Posterior vena cava (tissue), 2 donors: ENCODE measurements around the gene MYH13. TPM values are rescaled to one million over a fixed set of nuclear protein-coding genes. Genes with fewer than 3 reads are reported as not detected.

ENCODE experiments used
- DNase-seq: peaks from one replicate; pipeline ENCODE4 v3.0.0-alpha.2; 2020; ENCODE audit warnings: low spot score
- intact Hi-C, 2 donors: fragments of 100-400 bp; cut with DNase I; formaldehyde crosslinking; loops; one replicate each; pipeline versions ENCODE4 v1.14.1 to v1.14.2; 2022 to 2023
- total RNA-seq, 2 donors: library from RNA; stranded (reverse); fragmentation: NEBNext Ultra II Directional; extraction: Animal tissue kit (Norgen Biotek cat#: 25700); gene quantifications; one replicate each; pipeline ENCODE4 v1.2.1, GENCODE V29; 2021
- donor health status: DM: yes; HTN: yes; CAD: no.
- donor health status: DM: yes; HTN: yes; CAD: no.

MYH13 gene
- total RNA-seq, 2 donors from 2014 or later: not detected

DNA sequence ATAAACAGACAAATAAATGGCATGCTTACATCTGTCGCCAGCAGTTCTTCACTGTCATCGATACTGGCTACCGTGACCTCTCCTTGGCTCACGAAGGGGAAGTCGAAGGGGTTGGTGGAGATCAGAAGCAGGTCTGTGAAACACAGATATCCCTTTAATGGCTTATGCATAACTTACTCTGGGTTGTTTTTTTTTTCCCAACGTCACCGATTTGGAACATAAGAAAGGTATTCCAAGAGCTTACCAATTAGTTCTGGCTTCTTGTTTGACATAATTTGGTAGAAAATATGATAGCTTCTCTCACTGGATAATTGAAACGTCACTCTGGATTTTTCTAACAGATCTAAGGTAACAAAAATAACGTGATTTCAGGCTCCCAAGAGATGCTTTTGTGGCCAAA lies 18.2 kb downstream of the MYH13 start:
- intact Hi-C loops: loop anchor here in 1 of 2 donors (5.0 kb wide), 1 partner anchor 1178 kb away; no protein-coding TSS in a partner anchor
- no peak for DNase-seq

DNA sequence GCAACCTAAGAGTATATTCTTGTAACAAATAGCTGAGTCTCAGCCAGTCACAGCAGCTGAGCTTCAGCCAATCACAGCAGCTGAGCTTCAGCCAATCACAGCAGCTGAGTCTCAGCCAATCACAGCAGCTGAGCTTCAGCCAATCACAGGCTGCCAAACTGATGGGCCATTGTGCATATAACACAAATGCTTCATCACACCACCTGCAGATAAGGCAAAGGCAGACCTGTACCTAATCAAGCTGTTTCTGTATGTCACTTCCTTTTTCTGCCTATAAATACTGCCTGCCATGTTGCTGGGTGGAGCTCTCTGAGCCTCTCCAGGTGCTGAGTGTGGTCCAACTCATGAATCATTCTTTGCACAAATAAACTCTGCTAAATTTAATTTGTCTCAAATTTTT lies 19.9 kb downstream of the MYH13 start:
- DNase-seq: no peak
- intact Hi-C loops: loop anchor here in 1 of 2 donors (5.0 kb wide), 1 partner anchor 1179 kb away; no protein-coding TSS in a partner anchor

DNA sequence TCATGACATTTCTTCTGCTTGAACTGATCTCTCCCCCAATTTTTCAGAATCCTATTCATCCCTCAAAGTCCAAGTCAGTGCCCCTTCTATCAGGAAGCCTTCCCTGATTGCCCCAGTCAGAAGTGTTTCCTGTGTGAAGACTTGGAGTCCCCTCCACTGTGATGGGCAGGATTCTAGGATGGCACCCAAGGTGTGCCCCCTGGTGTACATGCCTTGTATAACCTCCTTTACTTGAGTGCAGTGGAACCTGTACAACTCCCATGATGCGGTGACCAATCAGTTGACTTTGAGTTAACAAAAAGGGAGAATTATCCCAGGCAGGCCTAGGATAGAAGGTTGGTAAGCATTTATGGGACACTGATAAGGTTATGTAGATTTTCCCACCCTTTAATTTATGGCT lies 23.4 kb downstream of the MYH13 start:
- DNase-seq: no peak
- intact Hi-C loops: no loop called here

DNA sequence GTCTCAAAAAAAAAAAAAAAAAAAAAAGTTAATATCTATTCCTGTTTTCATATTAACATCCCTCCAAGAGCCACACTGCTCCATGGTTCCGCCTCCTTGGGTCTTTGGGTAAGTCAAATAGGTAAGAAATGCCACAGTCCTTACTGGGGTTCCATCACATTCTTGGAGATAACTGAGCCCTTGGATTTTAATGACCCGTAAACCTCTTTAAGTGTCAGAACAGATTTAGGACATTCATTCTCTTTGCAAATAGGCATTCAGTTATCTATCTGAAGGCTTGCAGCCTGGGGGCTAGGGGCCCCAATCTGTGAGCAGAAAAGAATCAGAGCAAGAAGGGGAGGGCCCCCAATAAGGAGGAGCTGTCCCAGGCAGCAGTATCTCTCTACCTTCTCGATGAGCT lies 28.0 kb downstream of the MYH13 start:
- intact Hi-C loops: no loop called here
- no peak for DNase-seq

DNA sequence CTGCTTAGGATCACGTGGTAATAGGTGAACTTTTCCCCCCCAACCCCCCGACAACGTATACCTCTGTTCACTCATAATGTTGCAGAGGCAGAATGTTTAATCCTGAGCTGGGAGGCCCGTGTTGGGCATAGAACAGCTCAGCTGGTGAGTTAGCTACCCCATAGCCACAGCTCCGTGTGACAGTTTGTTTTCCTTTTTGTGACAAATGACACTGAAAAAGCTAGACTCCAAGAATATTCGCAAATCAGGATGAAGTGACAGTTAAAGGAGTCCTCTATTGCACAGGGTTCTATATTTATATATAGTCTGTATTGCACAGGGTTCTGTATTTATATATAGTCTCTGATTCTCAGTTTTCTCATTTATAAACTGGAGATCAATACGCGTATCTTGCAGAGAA lies 33.8 kb downstream of the MYH13 start:
- intact Hi-C loops: loop anchor here in 1 of 2 donors (10.0 kb wide), 1 partner anchor 276 kb away; no protein-coding TSS in a partner anchor
- DNase-seq: no peak

DNA sequence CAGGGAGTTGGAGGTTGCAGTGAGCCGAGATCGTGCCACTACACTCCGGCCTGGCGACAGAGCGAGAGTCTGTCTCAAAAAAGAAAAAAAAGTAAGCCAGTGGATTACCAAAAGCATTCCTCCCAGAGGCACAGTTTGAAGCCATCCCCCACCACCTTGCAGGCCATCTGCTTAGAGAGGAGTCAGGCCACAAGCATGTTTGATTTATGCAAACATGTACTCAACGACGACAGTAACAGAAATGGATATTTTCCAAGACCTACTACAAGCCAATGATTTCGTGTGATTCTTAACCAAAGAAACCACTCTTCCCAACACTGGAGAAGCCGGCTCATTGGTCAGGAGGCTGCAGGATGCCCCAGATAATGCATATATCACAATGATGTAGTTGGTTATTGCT lies 34.8 kb downstream of the MYH13 start:
- no peak for DNase-seq
- intact Hi-C loops: loop anchor here in 1 of 2 donors (10.0 kb wide), 1 partner anchor 277 kb away; no protein-coding TSS in a partner anchor

DNA sequence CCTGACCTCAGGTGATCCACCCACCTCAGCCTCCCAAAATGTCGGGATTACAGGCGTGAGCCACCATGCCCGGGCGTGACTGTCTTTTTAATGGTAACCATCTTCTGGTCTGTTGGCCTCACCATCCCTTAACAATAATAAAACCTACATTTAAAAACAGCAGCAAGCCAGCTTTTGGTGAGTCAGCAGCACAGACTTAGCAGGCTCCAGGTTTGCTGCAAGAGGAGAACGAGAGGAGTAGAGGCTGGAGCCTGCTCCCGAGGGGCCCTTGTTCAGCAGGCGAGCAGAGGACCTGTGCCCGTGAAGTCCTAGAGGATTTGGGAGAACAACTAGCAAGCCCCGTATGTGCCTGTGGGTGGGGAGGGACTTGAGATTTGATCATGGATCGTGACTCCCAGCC lies 35.7 kb downstream of the MYH13 start:
- intact Hi-C loops: loop anchor here in 1 of 2 donors (10.0 kb wide), 1 partner anchor 278 kb away; no protein-coding TSS in a partner anchor

DNA sequence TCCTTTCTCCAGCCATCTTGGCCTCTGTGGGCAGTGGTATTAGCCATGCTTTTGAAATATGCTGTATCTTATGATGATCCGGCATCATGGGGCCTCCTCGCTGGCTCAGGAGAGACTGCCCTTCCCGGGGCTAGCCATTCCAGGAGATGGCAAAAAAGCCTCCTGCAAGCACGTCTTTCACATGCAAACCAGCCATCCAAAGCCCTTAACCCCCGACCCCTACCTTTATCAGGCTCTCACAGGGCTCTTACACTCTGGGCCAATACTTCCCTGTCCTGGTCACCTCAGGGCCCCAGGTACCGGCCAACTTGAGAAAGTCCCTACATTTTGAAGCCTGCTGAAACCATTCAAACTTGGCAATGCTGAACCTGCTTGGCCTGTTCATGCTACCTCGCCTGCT lies 36.4 kb downstream of the MYH13 start:
- intact Hi-C loops: loop anchor here in 1 of 2 donors (10.0 kb wide), 1 partner anchor 278 kb away; no protein-coding TSS in a partner anchor
- DNase-seq: no peak

More for the DNA sequence above, 35.7 kb downstream of the MYH13 start:
- DNase-seq: no peak

DNA sequence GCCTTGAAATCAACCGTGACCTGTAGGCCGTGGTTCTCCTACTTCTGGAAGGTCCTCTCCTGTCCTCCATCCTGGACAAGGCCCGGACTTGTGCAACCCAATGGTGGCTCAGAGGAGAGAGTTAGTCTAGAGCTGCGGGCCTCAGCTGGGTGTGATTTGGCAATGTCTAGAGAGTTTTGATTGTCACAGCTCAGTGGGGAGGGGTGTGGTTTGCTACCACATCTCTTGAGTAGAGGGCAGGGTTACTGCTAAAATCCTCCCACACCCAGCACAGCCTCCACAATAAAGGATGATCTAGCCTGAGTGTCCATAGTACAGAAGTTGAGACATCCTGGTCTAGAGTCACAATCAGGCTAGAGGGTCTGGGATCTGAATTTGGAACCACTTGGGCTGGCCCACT lies 40.3 kb downstream of the MYH13 start:
- intact Hi-C loops: loop anchor here in 1 of 2 donors (10.0 kb wide), 1 partner anchor 282 kb away; no protein-coding TSS in a partner anchor
- no peak for DNase-seq

DNA sequence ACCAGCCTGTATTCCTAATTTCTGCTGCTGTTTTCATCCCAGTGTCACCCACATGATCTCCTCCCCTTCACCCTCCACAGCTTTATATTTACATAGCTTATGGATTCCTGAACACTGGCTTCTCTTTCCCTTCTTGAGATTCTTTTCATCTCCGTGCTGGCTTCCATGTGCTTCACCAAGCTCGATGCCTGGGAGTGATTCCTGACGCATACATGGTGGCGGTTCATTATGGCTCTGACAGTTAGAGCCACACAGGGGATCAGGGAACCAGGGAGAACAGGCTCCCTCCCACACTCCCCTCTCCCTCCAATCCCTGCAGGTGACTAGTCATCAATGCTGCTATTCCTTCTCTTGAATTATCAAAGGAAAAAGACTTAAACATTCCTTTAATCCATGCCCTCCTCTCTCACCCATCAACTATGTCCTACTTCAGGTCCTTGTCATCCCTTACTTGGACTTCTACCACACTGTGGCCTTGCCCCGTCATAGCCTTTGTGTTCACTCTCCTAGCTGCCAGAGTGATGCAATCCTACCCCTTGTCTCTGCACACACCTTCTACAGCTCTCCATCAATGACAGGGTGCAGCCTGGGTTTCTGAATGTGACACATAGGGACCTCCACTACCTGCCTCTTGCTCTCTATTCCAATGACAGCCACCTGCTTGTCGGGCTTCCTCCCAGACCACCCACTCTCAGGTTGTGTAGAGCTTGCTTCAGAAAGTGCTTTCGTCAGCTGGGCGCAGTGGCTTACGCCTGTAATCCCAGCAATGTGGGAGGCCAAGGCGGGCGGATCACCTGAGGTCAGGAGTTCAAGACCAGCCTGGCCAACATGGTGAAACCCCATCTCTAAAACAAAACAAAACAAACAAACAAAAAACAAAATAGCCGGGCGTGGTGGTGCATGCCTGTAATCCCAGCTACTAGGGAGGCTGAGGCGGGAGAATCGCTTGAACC lies 43.6 kb downstream of the MYH13 start:
- intact Hi-C loops: loop anchor here in 1 of 2 donors (5.0 kb wide), 1 partner anchor 288 kb away; no protein-coding TSS in a partner anchor
- DNase-seq: no peak

DNA sequence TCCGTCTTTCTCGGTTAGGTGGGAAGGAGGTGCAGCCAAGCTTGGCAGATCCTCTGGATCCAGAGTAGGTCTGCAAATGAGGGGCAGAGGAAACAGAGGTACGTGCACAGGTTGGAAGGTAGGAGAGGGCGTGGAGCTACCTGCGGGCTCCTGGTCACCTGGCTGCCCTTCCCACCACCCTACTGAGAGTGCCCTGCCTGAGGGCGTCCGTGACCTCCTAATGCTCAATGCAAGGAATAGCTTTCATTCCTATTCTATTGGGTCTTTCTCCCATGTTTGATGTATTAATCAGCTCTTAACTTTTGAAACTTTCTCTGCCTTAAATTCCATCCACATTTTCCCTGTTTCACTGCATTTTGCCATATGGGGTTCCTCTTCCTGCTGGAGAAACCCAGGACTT lies 44.6 kb downstream of the MYH13 start:
- intact Hi-C loops: loop anchor here in 1 of 2 donors (5.0 kb wide), 1 partner anchor 289 kb away; no protein-coding TSS in a partner anchor
- no peak for DNase-seq

DNA sequence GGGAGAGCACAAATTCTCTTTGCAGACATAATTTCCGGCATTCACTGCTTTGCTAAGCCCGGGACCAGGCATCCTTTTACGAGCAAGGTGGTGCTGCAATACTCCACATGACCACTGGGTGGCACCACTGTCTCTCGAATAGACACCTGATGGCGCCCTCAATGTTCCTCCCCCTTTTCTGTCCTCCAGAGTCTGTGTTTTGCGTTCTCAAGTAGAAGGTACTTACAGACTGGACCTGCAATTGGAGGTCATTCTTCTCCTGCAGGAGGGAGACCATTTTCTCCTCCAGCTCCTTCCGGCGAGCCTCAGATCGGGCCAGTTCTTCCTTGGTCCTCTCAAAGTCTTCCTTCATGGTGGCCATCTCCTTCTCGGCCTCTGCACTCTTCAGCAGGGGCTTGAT lies 45.2 kb downstream of the MYH13 start:
- DNase-seq: peak; percentile 92
- intact Hi-C loops: loop anchor here in 1 of 2 donors (5.0 kb wide), 1 partner anchor 290 kb away; no protein-coding TSS in a partner anchor

DNA sequence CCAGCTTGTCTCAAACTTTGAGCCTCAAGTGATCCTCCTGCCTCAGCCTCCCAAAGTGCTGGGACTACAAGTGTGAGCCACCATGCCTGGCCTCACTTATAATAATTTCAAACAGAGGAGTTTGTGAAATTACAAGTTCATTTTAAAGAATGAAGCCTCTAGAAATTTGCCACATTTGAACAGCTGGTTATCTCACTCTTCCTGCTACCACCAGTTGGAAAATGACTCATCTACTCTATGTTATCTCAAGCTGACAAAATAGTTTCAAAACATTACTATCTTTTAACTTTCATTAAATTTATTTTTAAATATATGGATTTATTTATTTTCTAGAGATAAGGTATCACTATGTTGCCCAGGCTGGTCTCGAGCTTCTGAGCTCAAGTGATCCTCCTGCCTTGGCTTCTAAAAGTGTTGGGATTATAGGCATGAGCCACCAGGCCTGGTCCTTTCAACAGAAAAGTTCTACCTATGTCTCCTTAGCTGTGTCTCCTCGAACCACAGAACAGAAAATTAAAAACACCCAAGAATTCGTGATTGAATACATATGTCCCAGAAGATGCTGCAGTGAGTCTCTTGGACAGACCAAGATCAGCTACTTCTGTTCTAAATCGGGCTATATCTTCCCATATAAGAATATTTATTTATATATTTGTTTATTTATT lies 47.6 kb downstream of the MYH13 start:
- intact Hi-C loops: loop anchor here in 1 of 2 donors (5.0 kb wide), 1 partner anchor 292 kb away; no protein-coding TSS in a partner anchor
- DNase-seq: no peak

DNA sequence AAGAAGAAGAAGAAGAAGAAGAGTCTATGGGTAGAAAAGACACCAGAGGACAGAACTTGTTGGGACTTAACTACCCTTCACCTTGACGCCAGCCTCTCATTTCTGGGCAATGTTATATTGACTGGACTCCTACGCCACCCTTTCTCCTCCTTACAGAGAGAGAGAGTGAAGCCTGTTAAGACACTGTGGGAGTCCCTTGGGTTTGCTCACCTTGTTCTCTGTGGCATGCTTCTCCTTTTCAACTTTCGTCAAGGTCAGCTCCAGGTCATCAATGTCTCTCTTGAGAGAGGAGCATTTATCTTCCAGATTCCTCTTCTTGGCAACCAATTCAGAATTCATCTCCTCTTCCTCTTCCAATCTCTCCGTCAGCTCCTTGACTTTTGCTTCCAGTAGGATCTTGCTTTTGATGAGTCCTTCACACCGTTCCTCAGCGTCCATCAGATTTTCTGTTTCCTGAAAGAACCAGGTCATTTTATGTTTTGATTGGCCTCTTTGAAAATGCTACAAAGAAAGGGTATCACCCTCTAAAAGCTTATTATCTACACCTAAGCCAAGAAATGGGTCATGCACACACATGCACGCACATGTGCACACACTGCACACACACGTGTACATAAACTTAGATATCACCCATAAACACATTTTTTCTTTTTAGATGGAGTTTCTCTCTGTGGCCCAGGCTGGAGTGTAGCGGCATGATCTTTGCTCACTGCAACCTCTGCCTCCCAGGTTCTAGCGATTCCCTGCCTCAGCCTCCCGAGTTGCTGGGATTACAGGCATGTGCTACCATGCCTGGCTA lies 48.8 kb downstream of the MYH13 start:
- DNase-seq: no peak
- intact Hi-C loops: no loop called here

DNA sequence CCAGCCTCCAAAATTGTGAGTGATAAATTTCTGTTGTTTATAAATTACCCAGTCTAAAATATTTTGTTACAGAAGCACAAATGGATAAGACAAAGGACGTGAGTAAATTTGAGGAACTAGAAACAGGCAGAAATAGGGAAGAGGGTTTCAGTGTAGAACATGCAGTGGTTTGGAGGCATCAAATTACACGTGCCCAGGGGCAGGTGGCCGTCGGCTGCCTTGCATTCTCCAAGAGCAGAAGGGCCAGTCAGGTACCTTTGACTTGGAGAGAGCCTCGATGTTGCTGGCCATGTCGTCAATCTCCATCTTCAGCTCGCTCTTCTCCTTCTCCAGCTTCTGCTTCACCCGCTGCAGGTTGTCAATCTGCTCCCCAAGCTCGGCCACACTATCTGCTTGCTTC lies 54.3 kb downstream of the MYH13 start:
- DNase-seq: no peak
- intact Hi-C loops: no loop called here

DNA sequence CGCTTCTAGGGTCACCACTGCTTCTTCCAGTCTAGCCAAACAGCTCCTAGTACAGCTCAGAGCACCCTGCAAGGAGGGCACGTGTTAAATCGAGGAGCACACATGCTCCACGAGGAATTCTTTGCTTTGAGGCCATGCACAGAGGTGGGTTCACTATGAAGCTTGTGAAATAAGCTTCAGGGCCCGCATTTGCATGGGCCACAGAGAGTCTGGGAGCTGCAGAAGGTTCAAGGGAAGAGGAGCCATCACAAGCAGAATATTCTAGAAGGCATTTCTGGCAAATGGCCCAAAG lies 55.3 kb downstream of the MYH13 start:
- intact Hi-C loops: no loop called here
- DNase-seq: no peak

DNA sequence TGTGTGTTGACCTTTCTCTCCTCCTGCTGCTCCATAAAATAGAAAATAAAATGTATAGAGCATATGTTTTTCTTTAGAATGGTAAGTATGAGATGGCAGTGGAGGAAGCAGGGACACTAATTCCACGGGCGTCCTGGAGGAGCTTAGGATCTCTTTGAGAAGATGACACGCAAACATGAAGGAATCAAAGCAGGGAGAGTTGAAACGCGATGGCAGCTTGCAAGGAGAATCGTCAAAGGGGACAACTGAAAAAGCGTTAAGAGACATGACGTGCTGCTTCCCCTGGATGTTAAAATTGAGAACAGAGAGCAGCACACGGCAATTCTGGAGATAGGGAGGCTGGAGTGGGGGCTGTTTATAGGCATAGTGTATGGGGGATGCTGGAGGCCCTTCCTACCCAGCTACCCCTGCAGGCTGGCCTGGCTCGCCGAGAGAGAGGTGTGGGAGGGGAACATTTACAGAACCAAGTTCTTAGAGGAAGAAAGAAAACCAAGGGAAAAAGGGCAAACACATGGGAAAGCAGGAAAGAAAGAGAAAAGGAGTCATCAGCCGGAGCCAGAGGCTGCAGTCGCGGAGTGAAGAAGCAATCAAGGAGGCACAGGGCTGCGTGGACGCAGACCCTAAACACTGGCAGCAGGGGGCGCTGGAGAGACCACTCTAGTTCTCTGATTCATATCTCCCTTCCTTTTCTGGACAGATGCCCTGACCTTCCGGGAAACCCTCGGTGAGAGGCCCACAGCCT lies 55.8 kb downstream of the MYH13 start:
- intact Hi-C loops: no loop called here

DNA sequence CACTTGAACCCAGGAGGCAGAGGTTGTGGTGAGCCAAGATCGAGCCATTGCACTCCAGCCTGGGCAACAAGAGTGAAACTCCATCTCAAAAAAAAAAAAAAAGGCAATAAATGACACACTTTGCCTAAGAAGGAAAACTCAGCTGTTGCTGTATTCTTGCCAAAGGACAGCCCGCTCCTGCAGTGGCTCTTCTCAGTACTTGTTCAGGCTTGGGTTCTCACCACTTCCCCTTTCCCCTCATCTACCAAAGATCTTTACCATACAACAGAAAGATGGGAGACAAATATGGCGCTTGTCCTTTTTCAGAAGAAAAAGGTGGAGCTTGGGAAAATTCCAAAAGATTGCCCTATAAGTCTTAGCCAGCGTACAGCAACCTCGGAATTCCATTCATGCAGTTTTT lies 58.5 kb downstream of the MYH13 start:
- intact Hi-C loops: no loop called here
- no peak for DNase-seq

More for the DNA sequence above, 55.8 kb downstream of the MYH13 start:
- peak; percentile 91 for DNase-seq
